ENCODE measurements around the gene CHRD.

CHRD gene

DNA sequence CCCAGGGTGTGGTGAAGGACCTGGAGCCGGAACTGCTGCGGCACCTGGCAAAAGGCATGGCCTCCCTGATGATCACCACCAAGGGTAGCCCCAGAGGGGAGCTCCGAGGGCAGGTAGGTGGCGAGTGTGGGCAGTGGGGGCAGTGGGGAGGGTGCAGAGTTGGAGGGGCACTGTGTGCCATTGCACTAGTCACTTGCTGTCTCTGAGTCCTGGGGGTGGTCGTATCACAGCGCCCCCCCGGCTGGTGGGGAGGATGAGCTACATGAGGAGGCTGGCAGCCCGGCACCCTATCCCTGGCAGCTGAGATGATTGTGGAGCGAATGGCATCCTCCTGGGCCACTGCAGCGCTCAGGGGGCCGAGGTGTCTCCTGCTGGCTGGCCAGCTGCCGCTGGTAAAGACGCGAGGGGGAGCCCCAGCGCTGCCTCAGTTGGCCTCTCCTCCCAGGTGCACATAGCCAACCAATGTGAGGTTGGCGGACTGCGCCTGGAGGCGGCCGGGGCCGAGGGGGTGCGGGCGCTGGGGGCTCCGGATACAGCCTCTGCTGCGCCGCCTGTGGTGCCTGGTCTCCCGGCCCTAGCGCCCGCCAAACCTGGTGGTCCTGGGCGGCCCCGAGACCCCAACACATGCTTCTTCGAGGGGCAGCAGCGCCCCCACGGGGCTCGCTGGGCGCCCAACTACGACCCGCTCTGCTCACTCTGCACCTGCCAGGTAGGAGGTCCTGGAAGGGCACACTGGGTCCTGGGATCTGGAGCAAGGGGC, 6.4 kb downstream of the CHRD start:
- no peaks in the 10 kb centered on the region for H3K36me3 ChIP-seq (ENCODE audit: insufficient read depth, insufficient read length, low read length)
- H3K9me3 ChIP-seq (ENCODE audit: insufficient read depth, low read length): no peaks in the 10 kb centered on the region
- no peak for DNase-seq (ENCODE audit: low read depth, low spot score)
- peaks cover 4% of the 10 kb centered on the region for H3K4me1 ChIP-seq (ENCODE audit: insufficient read depth, insufficient read length)
- no peak overlapping the region for H3K4me3 ChIP-seq (ENCODE audit: insufficient read length, low read depth)
- no peak overlapping the region for H3K9ac ChIP-seq (ENCODE audit: insufficient read length, low read depth)
- H3K27me3 ChIP-seq (ENCODE audit: insufficient read depth, insufficient read length): peaks cover 20% of the 10 kb centered on the region
- TF ChIP-seq YY1 (IDR thresholded peaks at IDR 0.05; ENCODE audit: insufficient read depth, insufficient read length) (no peak), ZNF274 (IDR thresholded peaks at IDR 0.05; ENCODE audit: low read depth, low read length) (no peak), SUZ12 (IDR thresholded peaks at IDR 0.05; ENCODE audit: extremely low read depth, insufficient read depth, insufficient read length) (no peak)

DNA sequence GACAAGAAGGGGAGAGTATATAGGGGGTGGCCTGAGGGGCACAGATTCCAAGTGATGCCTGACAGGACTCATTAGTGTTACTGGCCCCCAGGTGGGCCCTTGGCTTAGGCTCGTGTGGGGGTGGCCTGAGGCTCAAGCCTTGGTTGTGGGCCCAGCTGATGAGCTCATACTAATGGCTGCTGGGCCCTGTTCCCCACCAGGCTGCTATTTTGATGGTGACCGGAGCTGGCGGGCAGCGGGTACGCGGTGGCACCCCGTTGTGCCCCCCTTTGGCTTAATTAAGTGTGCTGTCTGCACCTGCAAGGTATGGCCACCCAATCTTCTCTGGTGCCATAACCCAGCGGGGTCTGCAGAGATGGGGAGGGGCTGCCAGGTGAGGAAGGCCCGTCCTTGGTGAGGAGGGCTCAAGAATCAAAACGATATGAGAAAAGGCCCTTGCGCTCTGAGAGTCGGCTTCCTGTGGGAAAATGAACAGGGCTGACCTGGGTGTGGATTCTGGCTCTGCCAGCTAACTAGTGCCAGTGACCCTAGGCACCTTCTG, 7.4 kb downstream of the CHRD start:
- Histone ChIP-seq H3K9ac (ENCODE audit: insufficient read length, low read depth) (no peak overlapping the region), H3K9me3 (ENCODE audit: insufficient read depth, low read length) (no peaks in the 10 kb centered on the region), H3K27me3 (ENCODE audit: insufficient read depth, insufficient read length) (peaks cover 9% of the 10 kb centered on the region), H3K36me3 (ENCODE audit: insufficient read depth, insufficient read length, low read length) (no peaks in the 10 kb centered on the region), H3K4me1 (ENCODE audit: insufficient read depth, insufficient read length) (peaks cover 3% of the 10 kb centered on the region), H3K4me3 (ENCODE audit: insufficient read length, low read depth) (no peak overlapping the region)
- DNase-seq (ENCODE audit: low read depth, low spot score): no peak
- TF ChIP-seq ZNF274 (IDR thresholded peaks at IDR 0.05; ENCODE audit: low read depth, low read length): no peak
- no peak for TF ChIP-seq SUZ12 (IDR thresholded peaks at IDR 0.05; ENCODE audit: extremely low read depth, insufficient read depth, insufficient read length)
- TF ChIP-seq YY1 (IDR thresholded peaks at IDR 0.05; ENCODE audit: insufficient read depth, insufficient read length): no peak

DNA sequence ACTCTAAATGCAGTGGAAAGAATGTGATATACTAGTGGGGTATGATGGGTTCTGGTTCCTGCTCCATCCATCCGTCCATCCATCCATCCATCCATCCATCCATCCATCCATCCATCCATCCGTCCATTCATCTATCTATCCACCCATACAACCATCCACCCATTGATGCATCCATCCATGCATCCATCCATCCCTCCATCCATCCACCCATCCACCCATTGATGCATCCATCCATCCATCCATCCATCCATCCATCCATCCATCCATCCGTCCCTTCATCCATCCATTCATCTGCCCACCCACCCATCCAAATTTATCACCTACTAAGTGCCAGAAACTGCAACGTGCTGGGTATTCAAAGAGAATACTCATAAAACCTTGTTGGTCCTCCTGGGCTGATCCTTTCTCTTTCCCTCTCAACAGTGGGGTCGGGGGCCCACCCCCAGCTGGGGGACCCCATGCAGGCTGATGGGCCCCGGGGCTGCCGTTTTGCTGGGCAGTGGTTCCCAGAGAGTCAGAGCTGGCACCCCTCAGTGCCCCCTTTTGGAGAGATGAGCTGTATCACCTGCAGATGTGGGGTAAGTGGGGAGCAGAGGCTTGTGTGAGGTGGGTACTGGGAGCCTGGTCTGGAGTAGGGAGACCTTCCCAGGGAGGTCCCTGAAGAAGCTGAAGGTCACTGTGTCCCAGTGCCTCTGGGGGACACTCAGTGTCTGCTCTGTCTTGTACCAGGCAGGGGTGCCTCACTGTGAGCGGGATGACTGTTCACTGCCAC, 8.5 kb downstream of the CHRD start:
- Histone ChIP-seq H3K36me3 (ENCODE audit: insufficient read depth, insufficient read length, low read length) (no peaks in the 10 kb centered on the region), H3K4me3 (ENCODE audit: insufficient read length, low read depth) (no peak overlapping the region), H3K9me3 (ENCODE audit: insufficient read depth, low read length) (no peaks in the 10 kb centered on the region), H3K9ac (ENCODE audit: insufficient read length, low read depth) (no peak overlapping the region), H3K27me3 (ENCODE audit: insufficient read depth, insufficient read length) (peaks cover 2% of the 10 kb centered on the region), H3K4me1 (ENCODE audit: insufficient read depth, insufficient read length) (peaks cover 3% of the 10 kb centered on the region)
- no peak for TF ChIP-seq ZNF274 (IDR thresholded peaks at IDR 0.05; ENCODE audit: low read depth, low read length)
- TF ChIP-seq SUZ12 (IDR thresholded peaks at IDR 0.05; ENCODE audit: extremely low read depth, insufficient read depth, insufficient read length): no peak
- TF ChIP-seq YY1 (IDR thresholded peaks at IDR 0.05; ENCODE audit: insufficient read depth, insufficient read length): no peak
- no peak for DNase-seq (ENCODE audit: low read depth, low spot score)

DNA sequence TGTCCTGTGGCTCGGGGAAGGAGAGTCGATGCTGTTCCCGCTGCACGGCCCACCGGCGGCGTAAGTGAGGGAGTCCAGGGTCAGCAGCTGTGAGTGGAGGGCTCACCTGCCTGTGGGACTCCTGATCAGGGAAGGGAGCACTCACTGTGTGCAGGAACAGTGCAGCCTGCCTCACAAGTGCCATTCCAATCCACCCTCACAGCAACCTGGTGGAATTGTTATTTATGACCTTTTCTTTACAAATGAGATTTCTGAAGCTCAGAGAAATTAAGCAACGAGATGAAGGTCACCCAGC, 9.0 kb downstream of the CHRD start:
- DNase-seq (ENCODE audit: low read depth, low spot score): no peak

DNA sequence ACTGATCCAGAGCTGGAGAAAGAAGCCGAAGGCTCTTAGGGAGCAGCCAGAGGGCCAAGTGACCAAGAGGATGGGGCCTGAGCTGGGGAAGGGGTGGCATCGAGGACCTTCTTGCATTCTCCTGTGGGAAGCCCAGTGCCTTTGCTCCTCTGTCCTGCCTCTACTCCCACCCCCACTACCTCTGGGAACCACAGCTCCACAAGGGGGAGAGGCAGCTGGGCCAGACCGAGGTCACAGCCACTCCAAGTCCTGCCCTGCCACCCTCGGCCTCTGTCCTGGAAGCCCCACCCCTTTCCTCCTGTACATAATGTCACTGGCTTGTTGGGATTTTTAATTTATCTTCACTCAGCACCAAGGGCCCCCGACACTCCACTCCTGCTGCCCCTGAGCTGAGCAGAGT, 9.5 kb downstream of the CHRD start:
- Histone ChIP-seq H3K36me3 (ENCODE audit: insufficient read depth, insufficient read length, low read length) (no peaks in the 10 kb centered on the region), H3K9me3 (ENCODE audit: insufficient read depth, low read length) (no peaks in the 10 kb centered on the region), H3K4me3 (ENCODE audit: insufficient read length, low read depth) (no peak overlapping the region), H3K27me3 (ENCODE audit: insufficient read depth, insufficient read length) (no peaks in the 10 kb centered on the region), H3K4me1 (ENCODE audit: insufficient read depth, insufficient read length) (peaks cover 3% of the 10 kb centered on the region), H3K9ac (ENCODE audit: insufficient read length, low read depth) (no peak overlapping the region)
- no peak for TF ChIP-seq SUZ12 (IDR thresholded peaks at IDR 0.05; ENCODE audit: extremely low read depth, insufficient read depth, insufficient read length)
- no peak for TF ChIP-seq ZNF274 (IDR thresholded peaks at IDR 0.05; ENCODE audit: low read depth, low read length)
- no peak for TF ChIP-seq YY1 (IDR thresholded peaks at IDR 0.05; ENCODE audit: insufficient read depth, insufficient read length)
- no peak for DNase-seq (ENCODE audit: low read depth, low spot score)

More for the DNA sequence above, 9.0 kb downstream of the CHRD start:
- peaks cover 3% of the 10 kb centered on the region for H3K4me1 ChIP-seq (ENCODE audit: insufficient read depth, insufficient read length)
- TF ChIP-seq SUZ12 (IDR thresholded peaks at IDR 0.05; ENCODE audit: extremely low read depth, insufficient read depth, insufficient read length): no peak
- no peak for TF ChIP-seq ZNF274 (IDR thresholded peaks at IDR 0.05; ENCODE audit: low read depth, low read length)
- TF ChIP-seq YY1 (IDR thresholded peaks at IDR 0.05; ENCODE audit: insufficient read depth, insufficient read length): no peak
- H3K27me3 ChIP-seq (ENCODE audit: insufficient read depth, insufficient read length): no peaks in the 10 kb centered on the region
- no peak overlapping the region for H3K4me3 ChIP-seq (ENCODE audit: insufficient read length, low read depth)
- H3K9me3 ChIP-seq (ENCODE audit: insufficient read depth, low read length): no peaks in the 10 kb centered on the region
- H3K36me3 ChIP-seq (ENCODE audit: insufficient read depth, insufficient read length, low read length): no peaks in the 10 kb centered on the region
- no peak overlapping the region for H3K9ac ChIP-seq (ENCODE audit: insufficient read length, low read depth)

DNA sequence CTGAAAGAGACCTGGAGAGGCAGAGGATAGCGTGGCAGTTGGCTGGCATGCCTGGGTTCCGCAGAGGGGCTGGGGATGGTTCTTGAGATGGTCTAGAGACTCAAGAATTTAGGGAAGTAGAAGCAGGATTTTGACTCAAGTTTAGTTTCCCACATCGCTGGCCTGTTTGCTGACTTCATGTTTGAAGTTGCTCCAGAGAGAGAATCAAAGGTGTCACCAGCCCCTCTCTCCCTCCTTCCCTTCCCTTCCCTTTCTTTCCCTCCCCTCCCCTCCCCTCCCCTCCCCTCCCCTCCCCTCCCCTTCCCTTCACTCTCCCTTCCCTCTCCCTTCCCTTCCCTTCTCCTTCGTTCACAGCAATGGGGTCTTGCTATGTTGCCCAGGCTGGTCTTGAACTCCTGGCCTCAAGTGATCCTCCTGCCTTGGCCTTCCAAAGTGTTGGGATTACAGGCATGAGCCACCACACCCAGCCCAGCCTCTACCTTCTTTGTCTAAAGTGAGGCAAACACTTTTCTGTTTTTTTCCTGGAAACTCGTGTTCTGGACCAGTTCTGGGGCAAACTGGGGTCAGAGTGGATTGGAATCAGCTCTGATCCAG, 10.2 kb downstream of the CHRD start:
- H3K9me3 ChIP-seq (ENCODE audit: insufficient read depth, low read length): no peaks in the 10 kb centered on the region
- TF ChIP-seq YY1 (IDR thresholded peaks at IDR 0.05; ENCODE audit: insufficient read depth, insufficient read length) (no peak), ZNF274 (IDR thresholded peaks at IDR 0.05; ENCODE audit: low read depth, low read length) (no peak)
- H3K36me3 ChIP-seq (ENCODE audit: insufficient read depth, insufficient read length, low read length): no peaks in the 10 kb centered on the region
- H3K4me3 ChIP-seq (ENCODE audit: insufficient read length, low read depth): no peak overlapping the region
- H3K27me3 ChIP-seq (ENCODE audit: insufficient read depth, insufficient read length): no peaks in the 10 kb centered on the region
- no peak overlapping the region for H3K9ac ChIP-seq (ENCODE audit: insufficient read length, low read depth)
- DNase-seq (ENCODE audit: low read depth, low spot score): no peak
- H3K4me1 ChIP-seq (ENCODE audit: insufficient read depth, insufficient read length): peaks cover 3% of the 10 kb centered on the region

DNA sequence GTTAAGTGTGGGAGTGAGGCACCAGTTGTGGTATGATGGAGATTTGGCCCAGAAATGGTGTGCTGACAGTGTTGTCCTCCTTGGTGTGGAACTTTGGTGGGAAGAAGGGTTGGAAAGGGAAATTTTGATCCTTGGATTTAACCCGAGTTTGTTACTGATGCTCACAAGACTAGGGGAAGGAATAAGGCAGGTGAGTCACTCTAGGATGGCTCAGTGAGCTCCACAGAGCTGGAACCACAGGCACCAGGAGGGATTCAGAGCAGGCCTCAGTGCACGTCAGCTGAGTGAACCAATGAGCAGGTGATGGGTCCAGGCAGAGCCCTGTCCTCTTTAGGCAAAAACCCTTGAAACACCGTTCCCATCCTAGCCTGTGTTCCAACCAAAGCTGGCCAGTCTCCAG, 11.4 kb downstream of the CHRD start:
- H3K36me3 ChIP-seq (ENCODE audit: insufficient read depth, insufficient read length, low read length): no peaks in the 10 kb centered on the region
- TF ChIP-seq ZNF274 (IDR thresholded peaks at IDR 0.05; ENCODE audit: low read depth, low read length) (no peak), SUZ12 (IDR thresholded peaks at IDR 0.05; ENCODE audit: extremely low read depth, insufficient read depth, insufficient read length) (no peak), YY1 (IDR thresholded peaks at IDR 0.05; ENCODE audit: insufficient read depth, insufficient read length) (no peak)
- no peak for DNase-seq (ENCODE audit: low read depth, low spot score)
- H3K9me3 ChIP-seq (ENCODE audit: insufficient read depth, low read length): no peaks in the 10 kb centered on the region
- no peak overlapping the region for H3K9ac ChIP-seq (ENCODE audit: insufficient read length, low read depth)
- no peak overlapping the region for H3K4me3 ChIP-seq (ENCODE audit: insufficient read length, low read depth)
- H3K4me1 ChIP-seq (ENCODE audit: insufficient read depth, insufficient read length): peaks cover 3% of the 10 kb centered on the region
- no peaks in the 10 kb centered on the region for H3K27me3 ChIP-seq (ENCODE audit: insufficient read depth, insufficient read length)
